ENCODE results near the gene BRICD5. TPM values are rescaled to one million over a fixed set of nuclear protein-coding genes. Genes with fewer than 3 reads are reported as not detected.

Gene BRICD5
- total and polyA plus RNA-seq, 2 of the 4 experiments (the other 2 are of a cell fraction), result 0.18 to 0.94 TPM

- H2AK5ac ChIP-seq (ENCODE audit: low read depth, low read length), result no peak overlapping the region
- H3K4ac ChIP-seq (ENCODE audit: low read depth, low read length), result no peak overlapping the region
- H4K91ac ChIP-seq (ENCODE audit: insufficient read depth, low read depth, low read length), result no peak overlapping the region
- ChIA-PET CTCF (no interaction called here), POLR2A (ENCODE audit: unreplicated experiment) (no interaction called here)
- no peak overlapping the region for H2BK15ac ChIP-seq (ENCODE audit: low read depth, low read length)
- BruUV-seq (replicated peaks), result no TSS peak
- no peak overlapping the region for H3K4me2 ChIP-seq (ENCODE audit: low read depth, low read length)
- peaks cover 22 to 43% of the 10 kb centered on the region in 2 experiments for H3K79me1 ChIP-seq (ENCODE audit: low read depth in 1 of 2, low read length in 2 of 2)
- dilution Hi-C loops (cut with HindIII; ENCODE audit: low sequenced_read_pairs, unreplicated experiment) (no loop called here), in situ Hi-C loops (cut with MboI; ENCODE audit: low sequenced_read_pairs) (no loop called here), intact Hi-C loops (cut with micrococcal nuclease) (no loop called here)
- no peaks in the 10 kb centered on the region for H3K9me3 ChIP-seq (ENCODE audit: control insufficient read depth, insufficient read depth, low read length)
- peaks cover 11% of the 10 kb centered on the region for H3K4me1 ChIP-seq (ENCODE audit: control insufficient read depth, insufficient read depth, low read length)
- H4K8ac ChIP-seq (ENCODE audit: low read depth in 2 of 2, low read length in 2 of 2), result no peak overlapping the region
- no peak overlapping the region for H3K27ac ChIP-seq (ENCODE audit: insufficient read depth, low read length)
- no peak overlapping the region for H3K9ac ChIP-seq (ENCODE audit: low read depth, low read length)
- no peak overlapping the region for H3K4me3 ChIP-seq (ENCODE audit: insufficient read depth, low read depth, low read length)
- H3K14ac ChIP-seq (replicated peaks; ENCODE audit: low read depth, low read length), result no peak overlapping the region
- H3K9me1 ChIP-seq (ENCODE audit: insufficient read depth, low read length), result peaks cover 6% of the 10 kb centered on the region; the same call in 1 of the 2 replicates
- no peak for DNase-seq
- peaks cover 28% of the 10 kb centered on the region for H3K36me3 ChIP-seq (ENCODE audit: control insufficient read depth, insufficient read depth, low read length)
- H2BK5ac ChIP-seq (ENCODE audit: low read depth, low read length, poor library complexity, severe bottlenecking), result no peak overlapping the region
- no peak overlapping the region for H4K5ac ChIP-seq (ENCODE audit: low read depth, low read length)
- no peak for TF ChIP-seq RFX5 (IDR thresholded peaks at IDR 0.05; ENCODE audit: low read depth, low read length)
- no peak for TF ChIP-seq SMC3 (IDR thresholded peaks at IDR 0.05; ENCODE audit: low read depth, low read length)
- no peak for TF ChIP-seq POLR2A (IDR thresholded peaks at IDR 0.05; ENCODE audit: low read depth, low read length)
- TF ChIP-seq RAD21 (IDR thresholded peaks at IDR 0.05; ENCODE audit: low read length), result no peak
- no peak for TF ChIP-seq MAFK (IDR thresholded peaks at IDR 0.05; ENCODE audit: low read depth, low read length)
- no peak for TF ChIP-seq MAZ (IDR thresholded peaks at IDR 0.05; ENCODE audit: borderline replicate concordance, low read depth, low read length)
- no peak for TF ChIP-seq MXI1 (IDR thresholded peaks at IDR 0.05; ENCODE audit: borderline replicate concordance, low read depth, low read length)
- TF ChIP-seq NFE2L2 (IDR thresholded peaks at IDR 0.05; ENCODE audit: low read depth, low read length), result no peak
- TF ChIP-seq BHLHE40 (IDR thresholded peaks at IDR 0.05; ENCODE audit: low read depth, low read length), result no peak
- no peak for TF ChIP-seq CEBPB (IDR thresholded peaks at IDR 0.05; ENCODE audit: low read depth, low read length)
- TF ChIP-seq FOS (IDR thresholded peaks at IDR 0.05; ENCODE audit: low read depth, low read length), result no peak
- TF ChIP-seq CHD1 (IDR thresholded peaks at IDR 0.05; ENCODE audit: low read depth, low read length), result no peak
- TF ChIP-seq ELK1 (IDR thresholded peaks at IDR 0.05; ENCODE audit: borderline replicate concordance, low read depth, low read length), result no peak
- TF ChIP-seq CTCF (conservative IDR thresholded peaks at IDR 0.05; ENCODE audit: low read depth, low read length), result no peak
- no peak for TF ChIP-seq USF2 (IDR thresholded peaks at IDR 0.05; ENCODE audit: low read depth, low read length)
- TF ChIP-seq RCOR1 (IDR thresholded peaks at IDR 0.05; ENCODE audit: insufficient replicate concordance, low read length), result no peak
- H3K27me3 ChIP-seq (ENCODE audit: control insufficient read depth, insufficient read depth, low read length), result no peaks in the 10 kb centered on the region
- no peak overlapping the region for H2BK20ac ChIP-seq (ENCODE audit: low read depth, low read length)
- no peak for ATAC-seq (ENCODE audit: low read depth)
- no peak overlapping the region for H3K18ac ChIP-seq (ENCODE audit: low read depth, low read length)
- H3K23ac ChIP-seq (ENCODE audit: low read depth, low read length), result no peak overlapping the region
- H4K20me1 ChIP-seq (ENCODE audit: insufficient read depth, low read length), result peaks cover 16% of the 10 kb centered on the region
- no peak overlapping the region for H3K56ac ChIP-seq (ENCODE audit: extremely low read depth, insufficient read depth, low read length)
- no peak overlapping the region for H2AK9ac ChIP-seq (replicated peaks; ENCODE audit: low read depth, low read length, poor library complexity)
- H2AFZ ChIP-seq (replicated peaks; ENCODE audit: low read length, poor library complexity), result no peak overlapping the region
- no peak overlapping the region for H2BK120ac ChIP-seq (ENCODE audit: low read depth, low read length)
- 73% methylated on average over 10 of the region's 23 CpGs; no CpG with 5 or more reads in 1 of the 2 experiments for WGBS, 2 experiments (ENCODE audit: extremely low coverage in 2 of 2, insufficient read length in 1 of 2)
Observed at GRCh38 chr16:2208308-2208707, 2.4 kb downstream of the BRICD5 start.

Measured in IMR-90 (cell line).